ENCODE results near the gene SNAI1.

The SNAI1 gene

GRCh38 chr20:50023116-50023805 lies 40.5 kb downstream of the SNAI1 start:
- TF ChIP-seq, protein P1, sequence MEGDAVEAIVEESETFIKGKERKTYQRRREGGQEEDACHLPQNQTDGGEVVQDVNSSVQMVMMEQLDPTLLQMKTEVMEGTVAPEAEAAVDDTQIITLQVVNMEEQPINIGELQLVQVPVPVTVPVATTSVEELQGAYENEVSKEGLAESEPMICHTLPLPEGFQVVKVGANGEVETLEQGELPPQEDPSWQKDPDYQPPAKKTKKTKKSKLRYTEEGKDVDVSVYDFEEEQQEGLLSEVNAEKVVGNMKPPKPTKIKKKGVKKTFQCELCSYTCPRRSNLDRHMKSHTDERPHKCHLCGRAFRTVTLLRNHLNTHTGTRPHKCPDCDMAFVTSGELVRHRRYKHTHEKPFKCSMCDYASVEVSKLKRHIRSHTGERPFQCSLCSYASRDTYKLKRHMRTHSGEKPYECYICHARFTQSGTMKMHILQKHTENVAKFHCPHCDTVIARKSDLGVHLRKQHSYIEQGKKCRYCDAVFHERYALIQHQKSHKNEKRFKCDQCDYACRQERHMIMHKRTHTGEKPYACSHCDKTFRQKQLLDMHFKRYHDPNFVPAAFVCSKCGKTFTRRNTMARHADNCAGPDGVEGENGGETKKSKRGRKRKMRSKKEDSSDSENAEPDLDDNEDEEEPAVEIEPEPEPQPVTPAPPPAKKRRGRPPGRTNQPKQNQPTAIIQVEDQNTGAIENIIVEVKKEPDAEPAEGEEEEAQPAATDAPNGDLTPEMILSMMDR (IDR thresholded peaks at IDR 0.05; ENCODE audit: control extremely low read depth, extremely low read depth, low read depth, missing control alignments), result no peak
- no peak for DNase-seq (ENCODE audit: extremely low spot score)
- POLR2A ChIA-PET, result interaction anchor here (0.6 to 0.7 kb wide), 2 partner anchors 36 to 571 kb away, joined by 3 read pairs; no protein-coding TSS in a partner anchor
- CTCF ChIA-PET, result interaction anchor here (0.9 kb wide), 1 partner anchor 63 kb away, joined by 3 read pairs; no protein-coding TSS in a partner anchor

- DNase-seq (ENCODE audit: extremely low spot score), result no peak
- POLR2A ChIA-PET, result no interaction called here
- TF ChIP-seq, protein P1 (IDR thresholded peaks at IDR 0.05; ENCODE audit: control extremely low read depth, extremely low read depth, low read depth, missing control alignments), result no peak
- CTCF ChIA-PET, result interaction anchor here (1.1 kb wide), 1 partner anchor 48 kb away, joined by 4 read pairs; no protein-coding TSS in a partner anchor
Measured at GRCh38 chr20:50026746-50027575, 44.2 kb downstream of the SNAI1 start.

DNA sequence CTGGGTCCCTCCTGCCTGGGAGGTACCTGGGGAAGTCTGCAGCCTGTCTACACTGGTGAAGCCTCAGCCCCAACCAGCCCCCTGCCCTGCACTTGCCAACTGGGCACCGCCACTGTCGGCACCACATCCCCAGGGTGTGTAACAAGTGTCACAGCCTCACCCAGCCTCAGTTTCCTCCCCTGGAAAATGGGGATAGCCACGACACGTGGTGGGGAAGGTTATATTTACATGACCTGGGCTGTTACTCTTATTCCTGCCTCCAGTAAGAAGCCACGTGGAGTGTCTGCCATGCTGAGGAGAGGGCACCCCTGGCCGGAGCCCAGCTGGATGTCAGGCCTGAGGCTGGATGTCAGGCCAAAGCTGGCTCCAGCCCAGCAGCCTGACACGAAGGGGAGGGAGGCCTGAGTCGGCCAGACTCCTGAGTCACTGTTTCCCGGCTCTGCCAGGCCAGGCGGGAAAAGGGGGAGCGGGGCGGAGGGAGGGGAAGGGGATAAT lies 44.9 kb downstream of the SNAI1 start:
- CTCF ChIA-PET, result no interaction called here
- no peak for DNase-seq (ENCODE audit: extremely low spot score)
- TF ChIP-seq, protein P1 (IDR thresholded peaks at IDR 0.05; ENCODE audit: control extremely low read depth, extremely low read depth, low read depth, missing control alignments), result no peak
- POLR2A ChIA-PET, result no interaction called here

GRCh38 chr20:50029083-50029696 lies 46.4 kb downstream of the SNAI1 start:
- ChIA-PET CTCF (interaction anchor here (0.9 to 1.7 kb wide), 3 partner anchors 22 to 48 kb away, joined by 3 to 5 read pairs (median 4); no protein-coding TSS in a partner anchor), POLR2A (no interaction called here)
- no peak for DNase-seq (ENCODE audit: extremely low spot score)
- TF ChIP-seq, protein P1 (IDR thresholded peaks at IDR 0.05; ENCODE audit: control extremely low read depth, extremely low read depth, low read depth, missing control alignments), result no peak

DNA sequence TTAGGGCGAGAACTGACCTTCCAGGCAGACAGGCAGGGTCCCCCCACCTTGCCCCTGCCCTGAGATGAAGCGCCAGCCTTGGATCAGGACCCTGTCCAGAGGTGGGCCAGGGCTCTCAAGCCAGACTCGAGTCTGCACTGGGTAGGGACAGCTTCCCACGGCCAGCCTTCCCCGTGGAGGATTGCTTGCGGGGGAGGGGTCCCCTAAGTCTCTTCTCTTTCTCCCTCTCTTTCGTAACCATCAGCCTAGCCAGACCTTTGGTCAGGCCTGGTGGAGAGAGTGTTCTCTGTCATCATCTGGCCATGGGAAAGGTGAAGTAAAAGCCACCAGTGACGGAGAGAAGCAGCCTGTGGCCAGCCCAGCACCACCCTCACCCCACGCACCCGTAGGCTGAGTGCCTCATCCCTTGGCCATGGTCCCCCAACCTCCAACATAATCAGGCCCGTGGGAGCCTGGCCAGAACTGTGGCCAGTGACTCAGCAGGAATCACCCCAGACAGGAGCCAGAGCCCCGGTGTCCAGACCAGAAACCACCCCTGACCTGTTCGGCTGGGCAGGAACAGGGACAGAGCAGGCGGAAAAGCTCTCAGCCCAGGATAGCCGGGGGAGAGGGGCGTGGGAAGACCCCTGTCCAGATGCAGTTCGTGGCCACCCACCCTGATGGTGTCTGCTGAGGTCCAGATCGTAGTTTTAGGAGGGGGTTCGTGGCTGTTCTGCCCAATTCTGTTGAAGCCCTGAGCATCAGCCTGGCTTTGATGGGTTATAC lies 47.1 kb downstream of the SNAI1 start:
- TF ChIP-seq, protein P1 (IDR thresholded peaks at IDR 0.05; ENCODE audit: control extremely low read depth, extremely low read depth, low read depth, missing control alignments), result no peak
- POLR2A ChIA-PET, result no interaction called here
- no peak for DNase-seq (ENCODE audit: extremely low spot score)
- CTCF ChIA-PET, result interaction anchor here (1.6 to 1.7 kb wide), 2 partner anchors 42 to 65 kb away, joined by 3 to 5 read pairs; no protein-coding TSS in a partner anchor
